Endothelial cell of umbilical vein (primary cell): ENCODE measurements around the gene NEMF. TPM values are rescaled to one million over a fixed set of nuclear protein-coding genes. Genes with fewer than 3 reads are reported as not detected.

ENCODE experiments used
- BruUV-seq: library from RNA; stranded (reverse); fragments of 400-500 nt; replicated peaks from 2 replicates; lab custom pipeline; 2021; lab: Mats Ljungman, UMichigan
- CTCF ChIA-PET: fragments of 300-600, 350-600 bp; sonication (Branson Sonifier 250); formaldehyde crosslinking; loops from one replicate; lab custom pipeline; 2021; ENCODE audit warnings: antibody characterized with exemption, inconsistent platforms; lab: Charles Lee
- POLR2A ChIA-PET: fragments of 300-600, 350-600 bp; sonication (Branson Sonifier 250); formaldehyde crosslinking; loops from one replicate; lab custom pipeline; 2021; ENCODE audit warnings: antibody characterized with exemption, inconsistent platforms; lab: Charles Lee
- DNase-seq: peaks from one replicate; pipeline ENCODE4 v3.0.0-alpha.2; 2011; ENCODE audit warnings: low read depth, low spot score
- FAIRE-seq: peaks from 2 replicates; lab custom pipeline; 2011; peaks lifted over from hg19 to GRCh38; lab: Jason Lieb, UNC
- H2AFZ ChIP-seq: 2 replicates; pipeline ENCODE4 v1.6.0; 2012; ENCODE audit warnings: low read depth, low read length, control low read depth, inconsistent platforms
- H3K27ac ChIP-seq: 2 replicates; pipeline ENCODE4 v1.5.1; 2011; ENCODE audit warnings: low read depth, mild to moderate bottlenecking, control low read depth, low read length, moderate library complexity; ENCODE audit not compliant: insufficient read depth
- H3K27me3 ChIP-seq, 2 experiments: 2 replicates each; pipeline versions ENCODE4 v1.6.0 to v1.6.1; 2011; ENCODE audit warnings: low read length in 2 of 2, mixed read lengths in 1 of 2; ENCODE audit not compliant: control insufficient read depth in 2 of 2, insufficient read depth in 2 of 2
- H3K36me3 ChIP-seq, 2 experiments: 2 replicates in 1 of 2; 3 replicates in 1 of 2; pipeline ENCODE4 v1.5.1; 2011; ENCODE audit warnings: low read length in 2 of 2, mild to moderate bottlenecking in 1 of 2, moderate library complexity in 1 of 2; ENCODE audit not compliant: control insufficient read depth in 2 of 2, insufficient read depth in 2 of 2; ENCODE audit errors: extremely low read depth in 1 of 2
- H3K4me1 ChIP-seq: 3 replicates; pipeline ENCODE4 v1.5.1; 2011; ENCODE audit warnings: mild to moderate bottlenecking, low read length; ENCODE audit not compliant: control insufficient read depth, insufficient read depth; ENCODE audit errors: extremely low read depth
- H3K4me2 ChIP-seq: 2 replicates; pipeline ENCODE4 v1.6.1; 2011; ENCODE audit warnings: low read length, control low read depth, mixed read lengths; ENCODE audit not compliant: insufficient read depth
- H3K4me3 ChIP-seq, 3 experiments: fragments of 200-600 bp in 1 of 3; sonication (generic), shearing (Covaris generic) in 1 of 3; replicated peaks in 1 of 3; 2 replicates each; pipeline ENCODE4 v1.5.1; 2011 to 2016; ENCODE audit warnings: control low read depth in 3 of 3, low read length in 3 of 3, mild to moderate bottlenecking in 2 of 3, inconsistent platforms in 1 of 3, low read depth in 1 of 3, moderate library complexity in 1 of 3; ENCODE audit not compliant: insufficient read depth in 1 of 3
- H3K79me2 ChIP-seq: 2 replicates; pipeline ENCODE4 v1.6.0; 2012; ENCODE audit warnings: low read length, inconsistent platforms; ENCODE audit not compliant: control insufficient read depth, insufficient read depth
- H3K9ac ChIP-seq: replicated peaks from 2 replicates; pipeline ENCODE3; 2011; ENCODE audit warnings: low read length, control low read depth; ENCODE audit not compliant: insufficient read depth; ENCODE audit errors: extremely low read depth
- H3K9me1 ChIP-seq: replicated peaks from 3 replicates; pipeline ENCODE4 v1.6.0; 2011; ENCODE audit warnings: mild to moderate bottlenecking, low read length; ENCODE audit not compliant: control insufficient read depth, insufficient read depth; ENCODE audit errors: extremely low read depth
- H3K9me3 ChIP-seq: replicated peaks from 2 replicates; pipeline ENCODE4 v1.5.1; 2012; ENCODE audit warnings: low read length, inconsistent platforms; ENCODE audit not compliant: control insufficient read depth, insufficient read depth
- H4K20me1 ChIP-seq: replicated peaks from 2 replicates; pipeline ENCODE3; 2011; ENCODE audit warnings: mild to moderate bottlenecking, low read length; ENCODE audit not compliant: control insufficient read depth, insufficient read depth; ENCODE audit errors: extremely low read depth
- EZH2 ChIP-seq: IDR thresholded peaks from 2 replicates; pipeline ENCODE4 v1.6.1; 2012; ENCODE audit warnings: borderline replicate concordance, low read depth, mild to moderate bottlenecking, moderate library complexity, low read length, inconsistent platforms; ENCODE audit not compliant: severe bottlenecking
- FOS ChIP-seq: IDR thresholded peaks from 2 replicates; pipeline ENCODE4 v1.6.1; 2011; ENCODE audit warnings: mild to moderate bottlenecking, low read length, moderate library complexity, borderline replicate concordance; ENCODE audit not compliant: insufficient read depth
- GATA2 ChIP-seq: IDR thresholded peaks from 2 replicates; pipeline ENCODE4 v1.7.0; 2011; ENCODE audit warnings: low read depth, mild to moderate bottlenecking, moderate library complexity, mixed read lengths, low read length; ENCODE audit not compliant: insufficient read length, insufficient read depth
- JUN ChIP-seq: IDR thresholded peaks from 2 replicates; pipeline ENCODE4 v1.6.1; 2011; ENCODE audit warnings: borderline replicate concordance, low read depth; ENCODE audit not compliant: insufficient read length, insufficient read depth
- MYC ChIP-seq: IDR thresholded peaks from one replicate; pipeline ENCODE4 v1.6.1; 2011; ENCODE audit warnings: mild to moderate bottlenecking, low read depth, low read length
- POLR2A ChIP-seq: IDR thresholded peaks from 2 replicates; pipeline ENCODE4 v1.6.1; 2012; ENCODE audit warnings: low read depth, mild to moderate bottlenecking, control low read depth, low read length
- POLR2AphosphoS5 ChIP-seq: IDR thresholded peaks from 2 replicates; pipeline ENCODE4 v1.6.1; 2012; ENCODE audit warnings: low read depth, mild to moderate bottlenecking, control low read depth, low read length, moderate library complexity; ENCODE audit not compliant: insufficient read depth
- dilution Hi-C: fragments of 300-500 bp; cut with MboI; formaldehyde crosslinking; loops from one replicate; pipeline ENCODE4 v1.15.0; 2019; ENCODE audit warnings: low sequenced_read_pairs; ENCODE audit not compliant: extremely low pct_ligation_motif_present
- intact Hi-C: fragments of 100-400 bp; cut with micrococcal nuclease; formaldehyde crosslinking; loops from one replicate; pipeline ENCODE4 v1.10.0; 2022
- polyA plus RNA-seq, 4 experiments: library from polyadenylated mRNA; depleted of rRNA in 3 of 4; stranded (reverse) in 3 of 4; unstranded in 1 of 4; fragments of >200 nt; gene quantifications; 2 replicates each; pipeline versions ENCODE4 v1.2.1 to v1.2.3, GENCODE V29; 2011 to 2012; ENCODE audit warnings: missing spikeins in 1 of 4
- total RNA-seq: library from RNA; stranded (reverse); gene quantifications from 2 replicates; pipeline ENCODE4 v1.2.3, GENCODE V29; 2021
- TF ChIP-seq, protein P1 (sequence below): IDR thresholded peaks from 2 replicates; pipeline ENCODE4 v1.6.1; 2011; ENCODE audit not compliant: insufficient read depth, insufficient read length
- TF ChIP-seq, protein P2 (sequence below), 2 donors: IDR thresholded peaks; 1 replicate in 1 of 2; 2 replicates in 1 of 2; pipeline ENCODE4 v1.5.1; 2011; ENCODE audit warnings: low read length in 2 of 2, mild to moderate bottlenecking in 2 of 2, moderate library complexity in 2 of 2, control low read depth in 1 of 2, inconsistent platforms in 1 of 2, low read depth in 1 of 2; ENCODE audit not compliant: insufficient read depth in 1 of 2; ENCODE audit errors: extremely low read depth in 1 of 2

Gene NEMF
- total and polyA plus RNA-seq, 2 donors (not counting 3 experiments of a cell fraction or from before 2014, with no cell fraction given), result 12.2 to 71.4 TPM

DNA sequence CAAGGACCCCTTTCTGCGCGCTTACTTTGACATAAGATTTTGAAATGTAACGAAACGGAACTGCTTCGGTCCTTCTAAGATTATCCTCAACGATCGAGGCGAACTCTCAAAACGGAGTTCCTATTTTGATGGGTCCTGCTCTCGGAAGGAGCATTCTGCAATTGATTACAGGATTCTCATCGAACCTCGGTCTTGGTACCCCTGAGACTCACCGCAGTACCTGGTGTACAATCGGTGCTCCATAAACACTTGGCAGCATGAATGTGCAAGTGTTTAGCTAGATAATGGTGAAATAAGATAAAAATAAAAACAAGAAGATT is 530 bp upstream of the NEMF start:
- no peaks in the 10 kb centered on the region for H3K9me3 ChIP-seq
- intact Hi-C loops, result loop anchor here (1.0 kb wide), 3 partner anchors 9 to 407 kb away; no protein-coding TSS in a partner anchor
- H3K9ac ChIP-seq, result peak overlapping the region; percentile 99
- no peaks in the 10 kb centered on the region for H4K20me1 ChIP-seq
- DNase-seq, result no peak
- peak overlapping the region; percentile 94 for H2AFZ ChIP-seq
- no peak overlapping the region for H3K27ac ChIP-seq
- ChIA-PET CTCF (interaction anchor here (0.6 to 3.3 kb wide), 26 partner anchors 9 to 407 kb away, joined by 3 to 121 read pairs (median 4); partner anchors contain the start of genes DNAAF2, MGAT2, RPL36AL and VCPKMT), POLR2A (interaction anchor here (1.0 to 1.6 kb wide), 2 partner anchors 9 kb away, joined by 5 to 9 read pairs; no protein-coding TSS in a partner anchor)
- peaks cover 36% of the 10 kb centered on the region for H3K79me2 ChIP-seq
- peak overlapping the region; percentile 99 for H3K4me2 ChIP-seq
- H3K27me3 ChIP-seq, result no peaks in the 10 kb centered on the region
- no peak for TF ChIP-seq POLR2A
- TF ChIP-seq, protein P1, sequence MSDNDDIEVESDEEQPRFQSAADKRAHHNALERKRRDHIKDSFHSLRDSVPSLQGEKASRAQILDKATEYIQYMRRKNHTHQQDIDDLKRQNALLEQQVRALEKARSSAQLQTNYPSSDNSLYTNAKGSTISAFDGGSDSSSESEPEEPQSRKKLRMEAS, result no peak
- TF ChIP-seq POLR2AphosphoS5, result no peak
- TF ChIP-seq FOS, result no peak
- TF ChIP-seq GATA2, result no peak
- no peak for TF ChIP-seq JUN
- TF ChIP-seq, protein P2, sequence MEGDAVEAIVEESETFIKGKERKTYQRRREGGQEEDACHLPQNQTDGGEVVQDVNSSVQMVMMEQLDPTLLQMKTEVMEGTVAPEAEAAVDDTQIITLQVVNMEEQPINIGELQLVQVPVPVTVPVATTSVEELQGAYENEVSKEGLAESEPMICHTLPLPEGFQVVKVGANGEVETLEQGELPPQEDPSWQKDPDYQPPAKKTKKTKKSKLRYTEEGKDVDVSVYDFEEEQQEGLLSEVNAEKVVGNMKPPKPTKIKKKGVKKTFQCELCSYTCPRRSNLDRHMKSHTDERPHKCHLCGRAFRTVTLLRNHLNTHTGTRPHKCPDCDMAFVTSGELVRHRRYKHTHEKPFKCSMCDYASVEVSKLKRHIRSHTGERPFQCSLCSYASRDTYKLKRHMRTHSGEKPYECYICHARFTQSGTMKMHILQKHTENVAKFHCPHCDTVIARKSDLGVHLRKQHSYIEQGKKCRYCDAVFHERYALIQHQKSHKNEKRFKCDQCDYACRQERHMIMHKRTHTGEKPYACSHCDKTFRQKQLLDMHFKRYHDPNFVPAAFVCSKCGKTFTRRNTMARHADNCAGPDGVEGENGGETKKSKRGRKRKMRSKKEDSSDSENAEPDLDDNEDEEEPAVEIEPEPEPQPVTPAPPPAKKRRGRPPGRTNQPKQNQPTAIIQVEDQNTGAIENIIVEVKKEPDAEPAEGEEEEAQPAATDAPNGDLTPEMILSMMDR (IDR thresholded peaks at IDR 0.05; ENCODE audit: extremely low read depth in 1 of 2, insufficient read depth in 1 of 2, low read depth in 1 of 2, low read length in 2 of 2), result no peak
- TF ChIP-seq EZH2, result no peak
- TF ChIP-seq MYC, result no peak
- H3K4me1 ChIP-seq, result peaks cover 11% of the 10 kb centered on the region
- peak overlapping the region; percentile 92 to 97 (median 94) for H3K4me3 ChIP-seq
- no TSS peak for BruUV-seq
- H3K9me1 ChIP-seq, result no peaks in the 10 kb centered on the region
- FAIRE-seq, result no peak
- peaks cover 3 to 9% of the 10 kb centered on the region in 2 experiments for H3K36me3 ChIP-seq
- dilution Hi-C loops, result no loop called here
